Measurements from ENCODE around the gene GRPR. TPM values are rescaled to one million over a fixed set of nuclear protein-coding genes. Genes with fewer than 3 reads are reported as not detected.

Gene GRPR
- total RNA-seq, 1 experiment from 2014 or later = 28.8 TPM

DNA sequence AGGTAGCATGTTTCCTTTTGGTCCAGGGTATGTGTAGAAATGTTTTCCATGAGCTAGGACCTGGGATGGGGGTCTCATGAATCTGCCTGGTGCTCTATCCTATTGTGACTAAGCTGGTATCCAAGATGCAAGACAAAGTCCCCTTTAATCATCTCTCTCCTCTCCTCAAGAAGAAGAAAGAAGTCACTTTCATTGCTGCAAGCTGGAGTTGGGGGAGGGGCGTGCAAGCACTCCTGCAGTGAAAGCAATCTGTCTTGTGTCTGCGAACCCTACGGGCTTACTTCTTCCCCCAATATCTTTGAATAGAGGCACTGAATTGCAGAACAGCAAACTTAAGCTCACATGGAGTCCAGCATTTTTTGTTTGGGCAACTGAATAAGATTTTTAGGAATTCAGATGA lies 27.2 kb upstream of the GRPR start:
- Histone ChIP-seq H3K79me2 (ENCODE audit: insufficient read depth, low read length) (no peaks in the 10 kb centered on the region), H3K27me3 (ENCODE audit: insufficient read depth, low read length) (no peaks in the 10 kb centered on the region), H3K4me2 (ENCODE audit: insufficient read depth, insufficient read length, low read length) (no peak overlapping the region), H3K9ac (ENCODE audit: extremely low read depth, insufficient read length, low read length) (no peak overlapping the region), H4K5ac (ENCODE audit: insufficient read length, low read depth, low read length) (no peak overlapping the region), H2BK20ac (ENCODE audit: low read depth, low read length, poor library complexity, severe bottlenecking) (no peak overlapping the region), H3K23me2 (ENCODE audit: insufficient read length, low read depth, low read length, poor library complexity, severe bottlenecking) (no peaks in the 10 kb centered on the region), H3K79me1 (ENCODE audit: insufficient read depth, low read depth, low read length, poor library complexity, severe bottlenecking) (no peaks in the 10 kb centered on the region), H3K27ac (ENCODE audit: insufficient read length, low read depth, low read length) (no peak overlapping the region), H3K4me1 (ENCODE audit: insufficient read depth, low read length) (peaks cover 4% of the 10 kb centered on the region; the same call in 1 of the 2 replicates), H2BK12ac (ENCODE audit: insufficient read length, low read depth, low read length) (no peak overlapping the region), H2BK120ac (ENCODE audit: low read depth, low read length, poor library complexity, severe bottlenecking) (no peak overlapping the region), H2AFZ (ENCODE audit: low read length) (no peak overlapping the region), H3K14ac (ENCODE audit: insufficient read depth, low read length) (no peak overlapping the region), H3K23ac (ENCODE audit: insufficient read length, low read depth, low read length) (no peak overlapping the region), H3K56ac (ENCODE audit: insufficient read length, low read depth, low read length) (no peak overlapping the region), H4K8ac (replicated peaks; ENCODE audit: insufficient read length, low read depth, low read length) (no peak overlapping the region), H4K91ac (ENCODE audit: insufficient read length, low read depth, low read length) (no peak overlapping the region), H2BK15ac (ENCODE audit: low read depth, low read length) (no peak overlapping the region), H2BK5ac (ENCODE audit: insufficient read length, low read length) (no peak overlapping the region), H3T11ph (ENCODE audit: low read length) (no peak overlapping the region), H2AK5ac (ENCODE audit: insufficient read length, low read length) (no peak overlapping the region), H3K18ac (ENCODE audit: insufficient read length, low read depth, low read length) (no peak overlapping the region), H4K20me1 (ENCODE audit: control insufficient read depth, insufficient read depth, insufficient read length) (no peaks in the 10 kb centered on the region), H3K4ac (ENCODE audit: low read depth, low read length) (no peak overlapping the region), H3K9me3 (ENCODE audit: control insufficient read depth, low read depth, low read length) (no peaks in the 10 kb centered on the region)
- Mint-ChIP-seq H3K4me1 (peaks cover 10 to 12% of the 10 kb centered on the region in 2 experiments), H3K4me3 (no peak overlapping the region), H3K27ac (no peak overlapping the region; a peak in 2 of 7 replicates), H3K9me3 (peaks cover 11 to 20% of the 10 kb centered on the region in 2 experiments), H3K27me3 (ENCODE audit: low read depth) (peaks cover 4% of the 10 kb centered on the region), H3K36me3 (ENCODE audit: insufficient read depth in 1 of 3, low read depth in 3 of 3) (peaks cover 10 to 20% (median 14%) of the 10 kb centered on the region in 3 experiments)
- no CpG with 5 or more reads among the region's 3 CpGs for WGBS (ENCODE audit: extremely low coverage, insufficient read length, low lambda C conversion rate)
- TF ChIP-seq, protein P1, sequence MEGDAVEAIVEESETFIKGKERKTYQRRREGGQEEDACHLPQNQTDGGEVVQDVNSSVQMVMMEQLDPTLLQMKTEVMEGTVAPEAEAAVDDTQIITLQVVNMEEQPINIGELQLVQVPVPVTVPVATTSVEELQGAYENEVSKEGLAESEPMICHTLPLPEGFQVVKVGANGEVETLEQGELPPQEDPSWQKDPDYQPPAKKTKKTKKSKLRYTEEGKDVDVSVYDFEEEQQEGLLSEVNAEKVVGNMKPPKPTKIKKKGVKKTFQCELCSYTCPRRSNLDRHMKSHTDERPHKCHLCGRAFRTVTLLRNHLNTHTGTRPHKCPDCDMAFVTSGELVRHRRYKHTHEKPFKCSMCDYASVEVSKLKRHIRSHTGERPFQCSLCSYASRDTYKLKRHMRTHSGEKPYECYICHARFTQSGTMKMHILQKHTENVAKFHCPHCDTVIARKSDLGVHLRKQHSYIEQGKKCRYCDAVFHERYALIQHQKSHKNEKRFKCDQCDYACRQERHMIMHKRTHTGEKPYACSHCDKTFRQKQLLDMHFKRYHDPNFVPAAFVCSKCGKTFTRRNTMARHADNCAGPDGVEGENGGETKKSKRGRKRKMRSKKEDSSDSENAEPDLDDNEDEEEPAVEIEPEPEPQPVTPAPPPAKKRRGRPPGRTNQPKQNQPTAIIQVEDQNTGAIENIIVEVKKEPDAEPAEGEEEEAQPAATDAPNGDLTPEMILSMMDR (conservative IDR thresholded peaks at IDR 0.05) = no peak
- DNase-seq = peak; percentile 37
